GM20431 (cell line): ENCODE measurements around the gene FCRL1.

Source experiments
- in situ Hi-C: fragments of 300-500 bp; cut with MseI, MboI; formaldehyde crosslinking; loops from one replicate; pipeline ENCODE4 v1.15.0; 2020; ENCODE audit warnings: low sequenced_read_pairs; ENCODE audit not compliant: unreplicated experiment

Gene FCRL1

DNA sequence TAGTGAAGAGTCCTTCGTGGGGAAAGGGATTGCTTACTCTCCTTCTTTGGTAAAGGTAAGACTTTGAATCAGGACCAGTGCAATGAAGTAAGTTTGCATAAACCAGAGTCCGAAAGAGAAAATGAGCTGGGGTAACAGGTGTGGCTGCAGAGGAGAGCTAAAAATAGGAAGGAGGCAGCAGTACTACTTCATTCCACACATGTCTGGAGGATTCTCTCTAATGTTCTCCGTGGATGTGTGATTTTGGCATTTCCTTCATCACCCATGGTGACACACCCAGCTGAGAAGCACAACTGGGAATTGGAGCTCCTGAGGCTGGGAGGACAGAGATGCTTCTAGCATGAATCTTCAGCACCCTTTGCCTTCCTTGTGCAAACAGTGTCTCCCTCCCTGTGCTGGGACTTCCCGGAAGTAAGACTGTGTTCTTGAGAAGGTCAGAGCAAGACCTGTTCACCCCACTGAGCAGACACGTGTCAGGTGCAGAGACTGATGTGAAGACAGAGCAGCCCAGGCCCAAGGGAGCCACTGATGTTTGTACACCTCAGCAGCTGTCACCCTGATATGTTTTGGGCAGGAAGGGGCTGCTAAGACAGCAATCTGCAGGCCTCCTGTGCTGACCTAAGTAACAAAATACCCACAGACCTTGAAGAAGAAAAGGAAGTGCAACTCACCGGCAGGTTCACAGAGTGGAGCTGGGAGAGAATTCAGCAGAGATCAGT, 13.3 kb downstream of the FCRL1 start:
- in situ Hi-C loops: no loop called here

- in situ Hi-C loops: no loop called here
These were observed 16.1 kb downstream of the FCRL1 start for GRCh38 chr1:157803851-157804250.

- in situ Hi-C loops: no loop called here
These were observed 19.9 kb downstream of the FCRL1 start for GRCh38 chr1:157799996-157800395.

DNA sequence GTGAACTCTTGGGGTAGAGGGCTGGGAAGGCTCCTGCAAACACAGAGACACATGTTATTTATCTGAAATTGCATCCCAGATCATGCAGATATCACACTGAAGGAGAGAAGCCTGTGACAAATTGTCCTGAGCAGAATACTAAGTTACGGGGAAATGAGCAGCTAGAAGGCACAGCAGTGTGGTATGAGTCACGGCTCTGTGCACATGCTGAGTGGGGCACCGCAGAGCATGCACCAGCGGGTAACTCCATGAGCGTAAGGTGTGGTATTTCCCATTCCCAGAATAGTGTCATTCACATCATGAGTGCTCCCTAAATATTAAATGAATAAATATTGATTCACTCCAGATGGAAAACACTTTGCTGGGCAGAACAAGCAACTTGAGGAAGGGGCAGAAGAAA, 21.7 kb downstream of the FCRL1 start:
- in situ Hi-C loops: no loop called here

DNA sequence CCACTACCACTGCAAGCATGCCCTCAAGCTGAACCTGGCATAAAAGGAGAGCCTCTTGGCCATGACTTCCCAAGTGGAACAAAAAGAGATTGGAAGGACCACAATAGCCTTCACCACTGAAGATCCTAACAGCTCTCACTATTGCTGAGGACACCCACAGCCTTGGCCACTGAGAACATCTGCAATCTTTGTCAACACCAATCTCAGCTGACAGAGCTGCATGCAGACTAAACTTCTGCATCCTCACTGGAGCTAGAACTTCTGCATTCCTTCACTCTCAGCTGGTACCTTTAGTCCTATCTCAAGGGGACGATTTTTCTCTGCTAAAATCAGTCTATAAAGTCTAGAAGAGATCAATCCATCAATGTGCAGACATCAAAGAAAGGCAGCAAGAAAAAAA, 34.7 kb downstream of the FCRL1 start:
- in situ Hi-C loops: no loop called here

DNA sequence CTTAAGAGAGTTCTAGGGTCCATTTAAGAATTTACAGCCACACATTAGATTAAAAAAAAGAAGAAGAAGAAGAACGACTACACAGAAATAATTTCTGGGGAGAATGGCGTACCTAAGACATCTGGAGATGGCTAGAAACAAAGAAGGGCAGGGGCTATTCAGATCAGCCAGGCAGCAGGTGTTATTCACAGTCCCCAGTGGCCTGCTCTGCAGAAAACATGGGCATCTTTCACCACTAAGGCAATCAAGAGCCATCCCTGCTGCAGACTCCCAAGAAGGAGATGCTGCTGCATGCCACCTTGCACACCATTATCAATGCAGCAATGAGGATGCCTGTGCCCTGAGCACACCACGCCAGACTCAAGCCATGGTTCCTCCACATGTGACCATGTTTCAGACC, 35.1 kb downstream of the FCRL1 start:
- in situ Hi-C loops: no loop called here

- in situ Hi-C loops: no loop called here
These were observed 37.0 kb downstream of the FCRL1 start for GRCh38 chr1:157782931-157783330.

DNA sequence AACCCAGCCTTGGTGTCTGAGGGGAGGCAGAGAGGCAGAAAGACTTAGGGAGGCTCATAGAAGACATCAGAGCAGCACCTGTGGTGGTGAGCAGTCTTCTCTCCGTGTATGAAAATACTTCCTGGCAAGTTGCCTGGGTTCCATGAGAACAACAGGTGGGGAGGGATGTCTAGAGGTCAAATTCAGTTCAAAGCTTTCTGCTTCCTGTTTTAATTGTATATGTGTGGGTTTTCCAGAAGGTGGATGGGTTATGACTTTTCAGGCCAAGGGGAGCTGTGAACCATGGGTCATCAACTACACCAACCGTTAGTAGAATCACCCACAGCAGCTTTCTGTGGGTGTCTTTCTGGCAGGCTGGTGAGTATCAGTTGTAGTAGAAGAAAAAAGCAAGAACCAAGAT, 38.9 kb downstream of the FCRL1 start:
- in situ Hi-C loops: no loop called here

- in situ Hi-C loops: no loop called here
These were observed 42.9 kb downstream of the FCRL1 start, which contains the start of gene FCRL2 for GRCh38 chr1:157776971-157777391. Gene FCRL2, minus strand, starts transcription at chr1:157777132. Its CDS starts 59 bp downstream, at chr1:157777073.

GRCh38 chr1:157775101-157775870, 44.6 kb downstream of the FCRL1 start:
- in situ Hi-C loops: no loop called here

- in situ Hi-C loops: no loop called here
These were observed 45.5 kb downstream of the FCRL1 start for GRCh38 chr1:157774412-157774811.

DNA sequence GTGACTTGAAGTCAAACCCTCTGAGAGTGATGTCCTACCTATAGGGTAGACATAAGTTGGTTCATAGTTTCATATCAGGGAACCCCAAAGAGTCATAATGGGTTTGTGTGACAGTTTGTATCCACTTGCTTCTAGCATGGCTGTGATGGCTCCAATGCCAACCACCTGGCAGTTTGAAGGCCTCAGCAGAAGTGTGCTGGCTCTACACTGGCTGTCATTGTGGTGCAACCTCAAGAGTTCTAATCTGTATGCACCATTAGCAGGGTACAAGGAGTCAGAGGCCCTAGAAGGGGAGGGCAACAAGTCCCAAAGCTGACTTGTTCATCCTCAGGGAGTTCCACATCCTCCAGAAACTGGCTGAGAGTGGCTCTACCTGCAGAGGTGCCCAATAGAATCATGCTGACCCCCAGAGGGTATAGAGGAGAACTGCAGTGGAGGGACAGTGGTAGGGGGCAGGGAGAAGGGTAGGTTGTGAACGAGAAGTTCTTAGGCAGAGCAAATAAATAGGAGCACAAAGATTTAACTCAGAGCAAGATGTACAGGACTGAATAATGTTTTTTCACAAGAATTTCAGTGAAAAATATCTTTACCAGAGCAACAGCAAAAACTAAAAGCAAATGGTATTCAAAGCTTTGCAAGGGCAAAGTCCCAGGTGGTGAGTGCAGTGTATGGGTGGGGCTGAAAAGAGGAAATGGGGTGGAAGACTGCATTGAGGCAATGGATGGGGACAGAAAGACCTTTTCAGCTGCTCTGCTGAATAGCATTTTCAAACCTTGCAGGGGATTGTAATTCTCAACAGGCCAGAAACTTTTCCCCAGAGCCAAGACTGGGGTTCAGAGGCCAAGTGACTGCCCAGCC, 46.2 kb downstream of the FCRL1 start:
- in situ Hi-C loops: no loop called here

- in situ Hi-C loops: no loop called here
These were observed 48.1 kb downstream of the FCRL1 start for GRCh38 chr1:157771661-157772425.

DNA sequence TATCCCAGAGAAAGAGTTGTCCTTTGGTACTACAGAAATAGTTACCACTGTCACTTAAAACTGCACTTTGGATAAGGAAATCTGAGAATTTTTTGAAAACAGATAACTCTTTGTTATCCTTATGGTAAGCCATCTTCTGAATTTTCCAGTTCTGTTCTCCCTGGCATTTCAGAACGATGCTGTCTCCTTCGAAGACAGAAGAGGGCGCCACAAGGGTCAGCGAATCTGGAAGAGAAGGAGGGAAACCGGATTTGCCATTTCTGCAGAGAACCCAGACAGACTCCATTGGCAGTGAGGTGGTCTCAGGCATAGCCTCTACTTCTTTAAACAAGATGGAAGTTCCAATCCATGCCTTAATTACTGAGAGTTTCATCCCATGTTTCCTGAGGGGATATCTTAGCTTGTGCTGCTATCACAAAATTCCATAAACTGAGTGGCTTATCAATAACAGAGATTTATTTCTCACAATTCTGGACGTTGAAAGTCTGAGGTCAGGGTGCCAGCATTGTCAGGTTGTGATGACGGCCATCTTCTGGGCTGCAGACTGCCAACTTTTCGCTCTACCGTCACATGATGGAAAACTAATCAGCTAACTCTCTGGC, 49.4 kb downstream of the FCRL1 start:
- in situ Hi-C loops: no loop called here

- in situ Hi-C loops: no loop called here
These were observed 53.1 kb downstream of the FCRL1 start for GRCh38 chr1:157766792-157767191.

DNA sequence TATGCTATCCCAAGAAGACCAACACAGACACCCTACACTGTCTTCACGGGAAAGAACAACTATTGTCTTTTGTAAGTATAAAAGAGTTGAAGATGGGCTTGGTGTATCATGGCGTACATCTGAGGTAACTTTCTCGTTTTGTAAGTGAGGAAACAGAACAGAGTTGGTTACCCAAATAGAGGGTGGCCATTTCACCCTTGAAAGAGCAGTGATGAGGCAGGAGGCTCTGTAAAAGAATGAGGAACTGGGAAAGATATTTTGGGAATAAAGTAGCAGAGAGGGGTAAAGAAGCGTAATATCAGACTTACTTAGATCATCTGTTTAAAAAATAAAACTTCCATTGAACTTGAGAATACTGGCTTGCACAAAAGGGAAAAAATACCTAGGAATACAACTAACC, 61.9 kb downstream of the FCRL1 start:
- in situ Hi-C loops: no loop called here

DNA sequence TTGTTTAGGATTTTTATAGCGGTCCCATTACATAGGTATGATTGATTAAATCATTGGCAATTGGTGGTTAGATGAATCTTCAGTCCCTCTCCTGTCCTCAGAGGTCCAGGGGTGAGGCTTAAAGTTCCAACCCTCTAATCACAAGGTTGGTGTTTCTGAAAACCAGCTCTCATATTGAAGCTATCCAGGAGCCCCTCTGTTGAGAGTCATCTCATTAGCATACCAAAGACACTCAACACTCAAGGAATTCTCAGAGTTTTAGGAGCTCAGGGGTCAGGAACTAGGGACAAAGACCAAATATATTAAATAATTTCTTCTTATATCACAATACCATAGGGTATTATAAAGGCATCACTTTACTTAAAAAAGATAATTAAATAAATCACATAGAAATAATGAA, 66.3 kb downstream of the FCRL1 start:
- in situ Hi-C loops: no loop called here

DNA sequence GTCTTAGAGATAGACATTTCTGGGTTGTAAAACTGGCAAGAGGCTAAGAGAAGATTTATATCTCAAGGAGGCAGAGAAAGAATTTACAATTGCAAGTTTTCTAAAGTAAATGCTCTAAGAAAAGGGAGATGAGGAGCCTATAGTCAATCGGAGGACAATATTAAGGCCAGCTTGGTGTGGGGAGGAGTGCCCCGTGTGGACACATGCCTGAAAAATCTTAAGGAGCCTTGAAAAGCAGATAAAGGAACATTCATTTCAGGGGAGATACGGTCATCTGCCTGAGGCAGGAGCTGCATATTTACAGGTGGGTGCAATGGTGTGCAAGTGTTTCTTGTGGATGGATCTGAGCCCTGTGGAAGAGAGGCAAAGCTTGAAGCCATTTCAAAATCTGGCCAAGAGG, 68.6 kb downstream of the FCRL1 start:
- in situ Hi-C loops: no loop called here

DNA sequence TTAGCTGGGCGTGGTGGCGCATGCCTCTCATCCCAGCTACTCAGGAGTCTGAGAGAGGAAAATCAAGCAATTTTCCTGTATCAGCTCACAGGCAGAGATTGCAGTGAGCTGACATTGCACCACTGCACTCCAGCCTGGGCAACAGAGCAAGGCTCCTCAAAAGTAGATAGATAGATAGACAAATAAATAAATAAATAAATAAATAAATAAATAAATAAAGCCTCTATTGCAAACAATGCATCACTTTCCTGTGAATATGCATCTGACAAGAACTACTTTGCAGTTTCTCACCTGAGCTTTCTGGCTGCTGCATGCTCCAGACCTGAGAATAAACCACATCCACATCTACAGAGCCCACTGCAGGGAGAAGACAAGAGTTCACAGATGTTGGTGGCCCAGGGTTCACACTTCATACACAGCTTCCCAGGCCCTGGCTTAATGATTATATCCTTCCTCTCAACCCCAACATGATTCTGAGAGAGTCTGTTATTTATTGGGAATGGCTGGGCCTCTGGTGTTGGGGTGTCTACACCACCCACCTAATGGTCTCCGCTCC, 71.6 kb downstream of the FCRL1 start:
- in situ Hi-C loops: no loop called here
